Activated CD4-positive, alpha-beta T cell treated with anti-CD3 and anti-CD28 coated beads for 4 hours (primary cell): ENCODE measurements around the gene IRF8.

Experiments used
- DNase-seq, 2 donors: peaks; one replicate each; pipeline ENCODE4 v3.0.0-alpha.2; 2020

Gene IRF8

DNA sequence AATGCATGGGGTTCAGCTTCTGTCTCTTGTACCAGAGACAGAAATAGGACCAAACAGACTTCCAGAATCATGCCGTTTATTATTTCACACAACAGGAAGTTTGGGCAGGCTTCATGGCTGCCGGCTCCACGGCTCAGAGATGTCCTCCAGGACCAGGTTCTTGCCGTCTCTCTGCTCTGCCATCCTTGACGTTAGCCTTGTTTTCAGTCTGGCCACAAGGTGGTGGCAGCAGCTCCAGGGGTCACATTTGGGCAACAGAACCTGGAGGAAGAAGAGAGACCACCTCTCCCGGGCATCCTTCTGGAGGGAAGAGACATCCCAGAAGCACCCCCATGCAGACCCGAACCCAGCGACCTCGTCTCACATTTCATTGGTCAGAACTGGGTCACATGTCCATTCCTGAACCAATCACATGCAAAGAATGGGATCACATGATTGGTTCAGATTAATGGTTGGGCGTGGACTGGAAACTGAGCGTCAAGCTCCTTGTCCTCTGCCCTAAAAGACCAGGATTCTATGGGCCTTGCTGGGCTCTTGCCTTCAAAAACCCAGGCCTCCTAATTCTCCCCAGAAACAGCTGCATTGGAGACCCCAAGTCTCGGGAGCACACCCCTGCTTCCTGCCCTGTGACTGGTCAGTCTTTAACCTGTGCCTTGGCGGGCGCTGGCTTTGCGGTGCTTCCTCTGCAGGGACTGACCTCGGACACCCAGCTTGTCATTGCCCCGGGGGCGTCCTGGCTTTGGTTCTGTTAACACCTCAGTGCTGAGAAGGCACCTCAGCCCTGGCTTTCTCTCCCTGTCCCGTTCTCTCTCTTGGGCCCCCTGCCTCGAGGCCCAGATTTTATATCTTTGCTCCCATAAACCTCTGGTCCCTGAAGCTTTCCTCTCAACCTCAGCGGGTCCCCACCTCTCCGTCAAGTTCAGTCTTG is 63.3 kb downstream of the IRF8 start:
- no peak for DNase-seq

DNA sequence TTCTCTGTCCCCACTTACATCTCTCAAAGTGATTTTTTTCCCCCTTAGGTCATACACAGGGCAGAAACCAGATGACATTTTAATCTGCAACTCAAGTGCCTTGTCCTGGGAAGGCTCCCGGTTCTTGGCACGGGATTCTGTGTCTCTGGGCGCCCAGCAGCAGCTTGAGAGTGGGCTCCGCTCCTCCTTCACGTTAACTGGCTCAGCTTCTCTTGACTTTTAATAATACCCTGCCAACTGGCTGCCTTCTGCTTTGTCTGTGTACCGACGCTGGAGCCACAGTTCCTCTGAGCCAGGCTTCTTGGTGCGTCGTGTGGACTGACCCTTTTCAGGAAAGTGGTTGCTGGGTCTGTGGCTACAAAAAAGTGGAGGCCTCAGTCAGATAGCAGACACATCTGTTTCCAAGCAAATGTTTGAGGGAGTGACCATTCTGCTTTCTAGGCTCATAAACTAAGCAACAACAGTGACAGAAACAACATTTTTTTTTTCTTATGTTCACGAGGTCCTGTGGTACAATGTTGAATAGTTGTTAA is 64.9 kb downstream of the IRF8 start:
- DNase-seq = no peak

- DNase-seq = no peak
Observed at GRCh38 chr16:85965125-85965524, 66.2 kb downstream of the IRF8 start.

DNA sequence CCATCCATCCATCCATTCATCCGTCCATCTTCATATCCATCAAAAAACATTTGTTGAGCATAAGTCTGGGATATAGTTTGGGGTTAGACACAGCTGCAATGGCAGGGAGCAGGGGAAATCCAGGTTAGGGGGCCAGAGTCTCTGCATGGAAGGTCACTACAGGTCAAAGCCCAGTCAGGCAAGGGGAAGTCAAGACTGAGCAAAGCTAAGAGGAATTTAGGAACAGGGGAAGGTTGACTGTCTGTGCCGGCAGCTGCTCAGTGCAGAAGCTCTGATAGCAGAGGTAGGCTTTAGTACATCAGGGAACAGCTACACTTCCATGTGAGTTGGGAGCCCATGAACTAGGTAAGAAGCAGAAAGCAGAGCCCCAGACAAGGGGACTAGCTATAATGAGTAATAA is 68.1 kb downstream of the IRF8 start:
- DNase-seq = no peak

DNA sequence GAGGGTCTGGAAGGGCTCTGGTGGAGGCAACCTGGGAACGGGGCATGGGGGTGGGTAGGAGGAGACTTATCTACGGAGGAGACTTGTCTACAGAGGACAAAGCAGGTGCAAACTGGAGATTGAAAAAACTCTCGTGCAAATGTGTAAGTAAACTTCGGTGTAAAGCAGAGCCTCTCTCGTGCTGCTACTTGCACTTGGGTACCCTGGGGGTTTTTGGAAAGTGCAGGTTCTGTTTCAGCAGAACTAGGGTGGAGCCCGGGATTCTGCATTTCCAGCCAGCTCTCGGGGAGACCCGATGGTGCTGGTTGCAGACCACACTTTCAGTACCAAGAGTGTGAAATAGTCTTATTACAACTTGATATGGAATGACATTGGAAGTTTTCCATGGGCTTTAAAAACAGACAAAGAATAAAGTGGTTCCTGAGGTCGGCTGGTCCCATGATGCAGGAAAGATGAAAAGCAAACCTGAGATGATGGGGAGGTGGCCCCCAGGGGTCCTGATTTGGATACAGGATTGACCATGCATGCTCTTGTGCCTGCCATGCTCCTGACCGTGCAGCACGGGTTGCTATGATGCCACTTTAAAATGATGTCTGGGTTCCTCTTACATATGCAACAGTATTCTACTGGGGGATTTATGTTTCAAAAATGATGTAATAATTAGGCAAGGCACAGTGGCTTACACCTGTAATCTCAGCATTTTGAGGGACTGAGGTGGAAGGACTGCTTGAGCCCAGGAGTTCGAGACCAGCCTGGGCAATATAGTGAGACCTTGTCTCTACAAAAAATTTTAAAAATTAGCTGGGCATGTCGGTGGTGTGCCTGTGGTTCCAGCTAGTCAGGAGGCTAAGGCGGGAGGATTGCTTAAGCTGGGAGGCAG is 69.3 kb downstream of the IRF8 start:
- DNase-seq = no peak

DNA sequence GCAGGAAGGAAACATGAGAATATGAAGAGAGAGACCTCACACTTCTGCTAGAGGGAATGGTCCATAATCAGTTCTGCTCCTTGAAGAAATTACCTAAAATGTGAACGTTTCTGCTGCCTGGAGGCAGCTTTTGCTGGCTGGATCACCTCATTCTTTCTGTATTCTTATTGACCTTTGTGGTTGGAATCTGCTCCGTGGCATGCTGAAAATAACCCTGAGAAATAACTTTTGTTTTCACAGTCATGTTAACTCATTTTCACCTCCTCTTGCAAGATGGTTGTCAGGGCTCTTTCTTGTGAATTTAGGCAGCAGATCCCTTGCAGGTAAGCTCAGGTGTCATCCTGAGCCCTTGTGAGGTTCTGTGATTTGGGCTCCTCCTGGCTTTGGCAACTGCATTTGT is 70.2 kb downstream of the IRF8 start:
- no peak for DNase-seq

GRCh38 chr16:85969591-85969990 is 70.6 kb downstream of the IRF8 start:
- DNase-seq = no peak

DNA sequence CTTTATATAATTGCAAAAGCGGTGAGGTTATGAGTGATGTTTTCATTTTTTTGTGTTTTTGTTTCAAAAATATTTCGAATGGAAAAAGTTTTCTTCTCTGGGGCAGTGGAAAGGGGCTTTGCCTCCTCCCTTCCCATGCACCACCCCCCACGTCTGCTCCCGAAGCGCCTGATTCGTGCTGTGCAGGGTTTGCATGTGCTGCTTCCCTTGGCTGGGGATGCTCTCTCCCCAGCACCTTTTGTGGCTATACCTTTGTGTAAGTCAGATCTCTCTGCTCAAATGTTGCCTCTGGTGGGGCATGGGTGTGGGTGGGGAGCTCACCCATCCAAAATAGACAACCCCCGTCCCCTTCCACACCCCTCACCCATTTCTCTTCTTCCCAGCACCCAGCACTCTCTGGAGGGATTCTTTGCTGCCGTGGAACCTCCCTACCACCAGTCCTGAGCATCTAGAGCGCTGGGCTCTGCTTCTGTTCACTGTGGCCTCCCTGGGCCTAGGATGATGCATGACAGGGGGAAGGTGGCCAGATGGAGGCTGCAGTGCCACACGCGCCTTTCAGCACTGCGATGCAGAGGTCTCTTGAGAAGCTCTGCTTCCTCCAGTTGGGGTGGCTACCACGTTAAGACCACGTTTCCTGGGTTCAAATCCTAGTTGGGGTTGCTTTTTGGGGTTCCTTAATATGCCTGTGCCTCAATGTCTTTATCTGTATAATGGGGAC is 71.2 kb downstream of the IRF8 start:
- no peak for DNase-seq

DNA sequence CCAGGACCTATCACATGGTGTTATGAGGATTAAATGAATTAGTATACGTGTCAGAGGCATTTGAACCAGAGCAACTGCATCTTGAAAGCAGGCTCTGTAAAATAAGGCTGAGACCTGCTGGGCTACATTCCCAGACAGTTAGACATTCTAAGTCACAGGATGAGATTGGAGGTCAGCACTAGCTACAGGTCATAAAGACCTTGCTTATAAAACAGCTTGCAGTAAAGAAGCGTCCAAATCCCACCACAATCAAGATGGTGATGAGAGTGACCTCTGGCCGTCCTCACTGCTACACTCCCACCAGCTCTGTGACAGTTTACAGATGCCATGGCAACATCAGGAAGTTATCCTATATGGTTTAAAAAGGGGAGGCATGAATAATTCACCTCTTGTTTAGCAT is 71.8 kb downstream of the IRF8 start:
- DNase-seq = no peak
